Glutamatergic neuron (in vitro differentiated cells): ENCODE measurements around the gene CALB2. TPM values are rescaled to one million over a fixed set of nuclear protein-coding genes. Genes with fewer than 3 reads are reported as not detected.

Experiments used
- DNase-seq: peaks from one replicate; pipeline ENCODE4 v3.0.0; 2022
- H3K27ac Mint-ChIP-seq: one replicate; pipeline ENCODE4 v1.8.0; 2020; ENCODE audit warnings: mild to moderate bottlenecking, mixed read lengths, inconsistent platforms; ENCODE audit not compliant: unreplicated experiment
- H3K27me3 Mint-ChIP-seq: one replicate; pipeline ENCODE4 v1.8.0; 2020; ENCODE audit warnings: mild to moderate bottlenecking, moderate library complexity, mixed read lengths, inconsistent platforms; ENCODE audit not compliant: unreplicated experiment
- H3K36me3 Mint-ChIP-seq: one replicate; pipeline ENCODE4 v1.8.0; 2020; ENCODE audit warnings: mild to moderate bottlenecking, mixed read lengths, inconsistent platforms; ENCODE audit not compliant: unreplicated experiment
- H3K4me1 Mint-ChIP-seq: one replicate; pipeline ENCODE4 v1.8.0; 2020; ENCODE audit warnings: mild to moderate bottlenecking, low read depth, mixed read lengths, inconsistent platforms; ENCODE audit not compliant: unreplicated experiment
- H3K4me3 Mint-ChIP-seq: one replicate; pipeline ENCODE4 v1.8.0; 2020; ENCODE audit warnings: mild to moderate bottlenecking, mixed read lengths, inconsistent platforms; ENCODE audit not compliant: unreplicated experiment
- H3K9me3 Mint-ChIP-seq: one replicate; pipeline ENCODE4 v1.8.0; 2020; ENCODE audit warnings: mild to moderate bottlenecking, moderate library complexity, mixed read lengths, inconsistent platforms; ENCODE audit not compliant: unreplicated experiment
- total RNA-seq: library from RNA; stranded (reverse); fragmentation: NEBNext Ultra II Directional; extraction: Animal tissue kit (Norgen Biotek cat#: 25700); gene quantifications from one replicate; pipeline ENCODE4 v1.2.1, GENCODE V29; 2021; ENCODE audit not compliant: unreplicated experiment
- TF ChIP-seq, protein P1 (sequence below): fragments of 200-600 bp; sonication (generic); IDR thresholded peaks from one replicate; pipeline ENCODE4 v1.5.0; 2021; ENCODE audit not compliant: partially characterized antibody, unreplicated experiment

The CALB2 gene
- total RNA-seq, 1 donor from 2014 or later, result 0.39 TPM

- H3K4me3 Mint-ChIP-seq, result no peak overlapping the region
- H3K4me1 Mint-ChIP-seq, result no peaks in the 10 kb centered on the region
- no peak for DNase-seq
- H3K27ac Mint-ChIP-seq, result no peak overlapping the region
- no peaks in the 10 kb centered on the region for H3K27me3 Mint-ChIP-seq
- H3K36me3 Mint-ChIP-seq, result no peaks in the 10 kb centered on the region
- H3K9me3 Mint-ChIP-seq, result no peaks in the 10 kb centered on the region
- TF ChIP-seq, protein P1, sequence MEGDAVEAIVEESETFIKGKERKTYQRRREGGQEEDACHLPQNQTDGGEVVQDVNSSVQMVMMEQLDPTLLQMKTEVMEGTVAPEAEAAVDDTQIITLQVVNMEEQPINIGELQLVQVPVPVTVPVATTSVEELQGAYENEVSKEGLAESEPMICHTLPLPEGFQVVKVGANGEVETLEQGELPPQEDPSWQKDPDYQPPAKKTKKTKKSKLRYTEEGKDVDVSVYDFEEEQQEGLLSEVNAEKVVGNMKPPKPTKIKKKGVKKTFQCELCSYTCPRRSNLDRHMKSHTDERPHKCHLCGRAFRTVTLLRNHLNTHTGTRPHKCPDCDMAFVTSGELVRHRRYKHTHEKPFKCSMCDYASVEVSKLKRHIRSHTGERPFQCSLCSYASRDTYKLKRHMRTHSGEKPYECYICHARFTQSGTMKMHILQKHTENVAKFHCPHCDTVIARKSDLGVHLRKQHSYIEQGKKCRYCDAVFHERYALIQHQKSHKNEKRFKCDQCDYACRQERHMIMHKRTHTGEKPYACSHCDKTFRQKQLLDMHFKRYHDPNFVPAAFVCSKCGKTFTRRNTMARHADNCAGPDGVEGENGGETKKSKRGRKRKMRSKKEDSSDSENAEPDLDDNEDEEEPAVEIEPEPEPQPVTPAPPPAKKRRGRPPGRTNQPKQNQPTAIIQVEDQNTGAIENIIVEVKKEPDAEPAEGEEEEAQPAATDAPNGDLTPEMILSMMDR, result no peak
Observed at GRCh38 chr16:71327720-71328119, 30.8 kb upstream of the CALB2 start.

- no peak for DNase-seq
- H3K9me3 Mint-ChIP-seq, result no peaks in the 10 kb centered on the region
- no peak overlapping the region for H3K4me3 Mint-ChIP-seq
- no peaks in the 10 kb centered on the region for H3K36me3 Mint-ChIP-seq
- H3K27ac Mint-ChIP-seq, result no peak overlapping the region
- TF ChIP-seq, protein P1, result no peak
- H3K4me1 Mint-ChIP-seq, result no peaks in the 10 kb centered on the region
- no peaks in the 10 kb centered on the region for H3K27me3 Mint-ChIP-seq
Observed at GRCh38 chr16:71328151-71328550, 30.4 kb upstream of the CALB2 start.

DNA sequence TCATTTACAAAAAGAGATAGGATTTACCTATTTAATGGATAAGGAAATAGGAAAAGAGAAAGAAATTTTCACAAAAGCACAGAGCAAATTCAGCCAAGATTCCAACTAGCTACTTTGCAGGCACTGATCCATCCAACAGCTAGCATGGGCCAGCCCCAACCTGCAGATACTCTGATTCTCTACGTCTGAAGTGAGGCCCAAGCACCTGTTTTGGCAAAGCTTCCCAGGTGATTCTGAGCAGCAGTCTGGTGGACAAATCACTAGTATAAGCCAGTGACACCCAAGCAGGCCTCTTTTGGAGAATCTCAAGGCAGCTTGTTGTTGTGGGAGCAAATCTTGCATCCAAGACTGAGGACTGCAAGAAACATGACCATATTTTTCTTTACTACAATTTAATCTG lies 20.9 kb upstream of the CALB2 start:
- Mint-ChIP-seq H3K27ac (no peak overlapping the region), H3K9me3 (peaks cover 1% of the 10 kb centered on the region), H3K36me3 (no peaks in the 10 kb centered on the region), H3K4me3 (no peak overlapping the region), H3K27me3 (peaks cover 2% of the 10 kb centered on the region), H3K4me1 (no peaks in the 10 kb centered on the region)
- no peak for DNase-seq
- TF ChIP-seq, protein P1, result no peak

GRCh38 chr16:71338193-71338592 lies 20.3 kb upstream of the CALB2 start:
- Mint-ChIP-seq H3K9me3 (peaks cover 1% of the 10 kb centered on the region), H3K27me3 (peaks cover 2% of the 10 kb centered on the region), H3K27ac (no peak overlapping the region), H3K4me1 (no peaks in the 10 kb centered on the region), H3K4me3 (no peak overlapping the region), H3K36me3 (no peaks in the 10 kb centered on the region)
- no peak for DNase-seq
- TF ChIP-seq, protein P1, result no peak

DNA sequence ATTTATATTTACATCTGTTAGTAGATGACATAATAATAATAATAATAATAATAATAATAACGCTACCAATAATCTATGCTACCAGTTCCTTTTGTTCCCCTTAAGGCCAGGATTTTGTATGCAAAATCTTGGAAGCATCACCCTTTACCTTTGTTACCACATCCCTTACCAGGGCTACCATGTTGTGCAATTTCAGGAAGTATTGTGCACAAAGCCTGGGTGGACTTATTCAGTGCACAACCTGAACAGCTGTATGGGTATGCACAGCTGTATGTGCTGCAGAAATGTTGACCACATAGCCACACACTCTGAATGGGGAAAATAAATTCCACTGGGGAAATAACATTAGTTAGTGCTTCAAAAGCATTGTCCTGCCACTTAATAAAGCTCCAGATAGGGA lies 19.9 kb upstream of the CALB2 start:
- no peaks in the 10 kb centered on the region for H3K36me3 Mint-ChIP-seq
- peaks cover 2% of the 10 kb centered on the region for H3K27me3 Mint-ChIP-seq
- no peaks in the 10 kb centered on the region for H3K4me1 Mint-ChIP-seq
- H3K9me3 Mint-ChIP-seq, result peaks cover 1% of the 10 kb centered on the region
- TF ChIP-seq, protein P1, result no peak
- no peak for DNase-seq
- H3K27ac Mint-ChIP-seq, result no peak overlapping the region
- no peak overlapping the region for H3K4me3 Mint-ChIP-seq
